Upper lobe of right lung (tissue), 1 donor: Measurements from ENCODE around the gene LIN28B. TPM values are rescaled to one million over a fixed set of nuclear protein-coding genes. Genes with fewer than 3 reads are reported as not detected.

Experiments
- ATAC-seq: fragments of 200-7000 bp; cut with Tn5 transposase; one replicate; pipeline ENCODE4 v1.9.1; 2020; ENCODE audit warnings: mild to moderate bottlenecking, moderate library complexity
- DNase-seq: peaks from one replicate; pipeline ENCODE4 v3.0.0-alpha.2; 2020
- H3K27ac ChIP-seq: fragments of 200-600 bp; one replicate; pipeline ENCODE4 v1.8.0; 2022
- H3K27me3 ChIP-seq: fragments of 200-600 bp; one replicate; pipeline ENCODE4 v1.8.0; 2022; ENCODE audit warnings: mild to moderate bottlenecking
- H3K36me3 ChIP-seq: fragments of 200-600 bp; one replicate; pipeline ENCODE4 v1.8.0; 2022
- H3K4me1 ChIP-seq: fragments of 200-600 bp; one replicate; pipeline ENCODE4 v1.8.0; 2022
- H3K4me3 ChIP-seq: fragments of 200-600 bp; one replicate; pipeline ENCODE4 v1.8.0; 2022; ENCODE audit warnings: mild to moderate bottlenecking
- H3K9me3 ChIP-seq: fragments of 200-600 bp; one replicate; pipeline ENCODE4 v1.8.0; 2022
- CTCF ChIP-seq: fragments of 200-600 bp; IDR thresholded peaks from one replicate; pipeline ENCODE4 v1.8.0; 2022; ENCODE audit warnings: antibody characterized with exemption
- intact Hi-C: fragments of 100-400 bp; cut with DNase I; formaldehyde crosslinking; loops from one replicate; pipeline ENCODE4 v1.11.0; 2022
- long read RNA-seq: library from polyadenylated mRNA; unstranded; transcript quantifications from one replicate; pipeline ENCODE4 v2.0.0, GENCODE V29; 2021
- total RNA-seq: library from RNA; stranded (reverse); fragmentation: NEBNext Ultra II Directional; extraction: Animal tissue kit (Norgen Biotek cat#: 25700); gene quantifications from one replicate; pipeline ENCODE4 v1.2.1, GENCODE V29; 2021
- donor health status: DM: no; HTN: yes; CAD: no; lungs with severe emphysema.

Gene LIN28B, protein sequence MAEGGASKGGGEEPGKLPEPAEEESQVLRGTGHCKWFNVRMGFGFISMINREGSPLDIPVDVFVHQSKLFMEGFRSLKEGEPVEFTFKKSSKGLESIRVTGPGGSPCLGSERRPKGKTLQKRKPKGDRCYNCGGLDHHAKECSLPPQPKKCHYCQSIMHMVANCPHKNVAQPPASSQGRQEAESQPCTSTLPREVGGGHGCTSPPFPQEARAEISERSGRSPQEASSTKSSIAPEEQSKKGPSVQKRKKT
- not detected for total RNA-seq
- long read RNA-seq = 0 reads

DNA sequence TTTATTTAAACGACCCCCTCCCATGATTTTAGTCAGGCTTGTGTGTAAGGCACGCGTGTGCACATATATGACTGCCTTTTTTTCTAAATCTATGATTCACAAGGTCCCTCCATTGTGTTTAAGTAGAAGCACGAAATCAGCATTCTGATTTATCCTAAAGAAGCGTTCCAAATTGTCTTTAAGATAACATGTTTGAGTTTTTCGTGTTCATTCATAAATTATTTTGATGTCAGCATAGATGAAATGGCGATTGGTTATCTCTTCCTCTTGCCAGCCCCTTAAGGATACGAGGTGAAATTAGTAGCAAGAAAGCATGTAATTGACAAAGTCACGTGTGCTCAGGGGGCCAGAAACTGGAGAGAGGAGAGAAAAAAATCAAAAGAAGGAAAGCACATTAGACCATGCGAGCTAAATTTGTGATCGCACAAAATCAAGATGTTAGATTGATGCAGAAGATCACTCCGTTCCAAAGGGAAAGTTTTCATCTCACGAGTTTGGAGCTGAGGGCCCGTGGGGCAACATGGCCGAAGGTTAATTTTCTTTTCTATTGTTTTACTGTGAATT is at the start of gene LIN28B:
LIN28B (plus strand) TSS at position 377 of the 564 bp plus-strand sequence; CDS start at position 521, 144 bp downstream.
- no peak for TF ChIP-seq CTCF
- Histone ChIP-seq H3K4me3 (no peak within 1 kb of the TSS), H3K9me3 (no peaks in the 10 kb centered on the region), H3K27me3 (peaks cover 91% of the 10 kb centered on the region), H3K36me3 (no peaks in the 10 kb centered on the region), H3K27ac (no peak within 1 kb of the TSS), H3K4me1 (no peaks in the 10 kb centered on the region)
- ATAC-seq (no peak), DNase-seq (no peak)
- intact Hi-C loops = no loop called here

- no peaks in the 10 kb centered on the region for H3K36me3 ChIP-seq
- H3K9me3 ChIP-seq = no peaks in the 10 kb centered on the region
- H3K4me1 ChIP-seq = no peaks in the 10 kb centered on the region
- intact Hi-C loops = no loop called here
- no peaks in the 10 kb centered on the region for H3K27me3 ChIP-seq
- DNase-seq (no peak), ATAC-seq (no peak)
- H3K27ac ChIP-seq = no peak overlapping the region
- no peak overlapping the region for H3K4me3 ChIP-seq
- no peak for TF ChIP-seq CTCF
Observed at GRCh38 chr6:104908031-104908887, 48.6 kb upstream of the LIN28B start.

DNA sequence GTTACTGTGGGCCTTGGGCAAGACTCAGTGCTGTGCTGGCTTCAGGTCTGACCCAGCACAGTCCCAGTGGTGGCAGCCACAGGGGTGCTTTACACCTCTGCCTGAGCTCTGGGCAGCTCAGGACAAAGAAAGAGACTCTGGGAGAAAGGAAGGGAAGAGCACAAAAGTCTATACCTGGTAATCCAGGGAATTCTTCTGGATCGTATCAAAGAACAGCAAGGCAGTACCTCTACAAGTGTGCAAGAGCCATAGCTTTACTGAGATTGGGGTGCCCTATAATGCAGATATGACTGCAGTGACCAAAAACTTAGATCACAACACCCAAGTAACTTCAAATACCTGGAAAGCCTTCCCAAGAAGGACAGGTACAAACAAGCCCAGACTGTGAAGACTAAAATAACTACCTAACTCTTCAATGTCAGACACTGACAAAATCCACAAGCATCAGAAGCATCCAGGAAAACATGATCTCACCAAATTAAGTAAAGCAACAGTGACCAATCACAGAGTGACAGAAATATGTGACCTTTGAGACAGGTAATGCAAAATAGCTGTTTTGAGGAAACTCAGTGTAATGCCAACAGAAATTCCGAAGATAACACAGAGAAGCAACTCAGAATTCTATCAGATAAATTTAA is 47.9 kb upstream of the LIN28B start:
- no peak overlapping the region for H3K4me3 ChIP-seq
- H3K9me3 ChIP-seq = no peaks in the 10 kb centered on the region
- no peak for ATAC-seq
- H3K27me3 ChIP-seq = no peaks in the 10 kb centered on the region
- intact Hi-C loops = no loop called here
- no peak for TF ChIP-seq CTCF
- H3K4me1 ChIP-seq = no peaks in the 10 kb centered on the region
- H3K27ac ChIP-seq = no peak overlapping the region
- H3K36me3 ChIP-seq = no peaks in the 10 kb centered on the region
- no peak for DNase-seq

DNA sequence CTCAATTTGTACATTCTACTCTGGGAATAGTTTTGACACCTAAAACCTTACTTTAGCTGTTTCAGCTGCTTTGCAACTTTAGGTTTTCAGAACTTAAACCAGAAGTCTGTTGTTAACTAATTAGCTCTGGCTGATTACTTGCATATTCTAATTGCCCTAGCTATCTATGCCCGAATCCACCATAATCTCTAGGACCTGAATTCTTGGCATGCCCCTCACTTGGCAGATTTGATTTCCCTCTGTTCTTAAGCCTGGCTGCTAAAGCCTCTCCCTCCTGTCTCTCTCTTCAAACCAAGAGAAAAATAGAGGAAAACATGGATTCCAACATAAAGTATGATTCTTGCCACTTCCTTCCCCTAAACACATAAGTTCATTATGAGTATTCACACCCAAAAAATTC is 35.0 kb upstream of the LIN28B start:
- Histone ChIP-seq H3K27me3 (peaks cover 3% of the 10 kb centered on the region), H3K9me3 (no peaks in the 10 kb centered on the region), H3K4me3 (no peak overlapping the region), H3K4me1 (no peaks in the 10 kb centered on the region), H3K27ac (no peak overlapping the region), H3K36me3 (no peaks in the 10 kb centered on the region)
- ATAC-seq (no peak), DNase-seq (no peak)
- TF ChIP-seq CTCF = no peak
- intact Hi-C loops = no loop called here

GRCh38 chr6:104928141-104928540 is 28.8 kb upstream of the LIN28B start:
- no peak for TF ChIP-seq CTCF
- Histone ChIP-seq H3K36me3 (no peaks in the 10 kb centered on the region), H3K4me1 (no peaks in the 10 kb centered on the region), H3K9me3 (no peaks in the 10 kb centered on the region), H3K27me3 (peaks cover 7% of the 10 kb centered on the region), H3K27ac (no peak overlapping the region), H3K4me3 (no peak overlapping the region)
- intact Hi-C loops = no loop called here
- ATAC-seq (no peak), DNase-seq (no peak)
